GM23338 (cell line): ENCODE results near the gene JAM3. TPM values are rescaled to one million over a fixed set of nuclear protein-coding genes. Genes with fewer than 3 reads are reported as not detected.
A peak's percentile ranks its signal among the peaks of the same experiment; 100 is the strongest.

ENCODE experiments used
- ATAC-seq: fragments of 200-7000 bp; cut with Tn5 transposase; 3 replicates; pipeline ENCODE4 v1.9.1; 2020
- DNase-seq: peaks from one replicate; pipeline ENCODE4 v3.0.0-alpha.2; 2015; ENCODE audit warnings: low spot score
- H2AFZ ChIP-seq: fragments of 200-600 bp; sonication (generic); 2 replicates; pipeline ENCODE4 v1.8.0; 2016; ENCODE audit warnings: antibody characterized with exemption, mild to moderate bottlenecking, moderate library complexity
- H3F3A ChIP-seq: fragments of 200-600 bp; sonication (generic); replicated peaks from 2 replicates; pipeline ENCODE4 v1.8.0; 2017; ENCODE audit warnings: antibody characterized with exemption, mixed run types, low read depth
- H3K27ac ChIP-seq: fragments of 200-600 bp; sonication (generic); 2 replicates; pipeline ENCODE4 v1.6.1; 2016; ENCODE audit warnings: low read depth
- H3K27me3 ChIP-seq: fragments of 200-600 bp; sonication (generic); 2 replicates; pipeline ENCODE4 v1.8.0; 2016; ENCODE audit warnings: mild to moderate bottlenecking, mixed run types, moderate library complexity; ENCODE audit not compliant: insufficient read depth
- H3K36me3 ChIP-seq: fragments of 200-600 bp; sonication (generic); 2 replicates; pipeline ENCODE4 v1.8.0; 2016; ENCODE audit warnings: mild to moderate bottlenecking; ENCODE audit not compliant: insufficient read depth
- H3K4me1 ChIP-seq: fragments of 200-600 bp; sonication (generic); 2 replicates; pipeline ENCODE4 v1.8.0; 2016; ENCODE audit warnings: mild to moderate bottlenecking, moderate library complexity; ENCODE audit not compliant: insufficient read depth
- H3K4me2 ChIP-seq: fragments of 200-600 bp; sonication (generic); 2 replicates; pipeline ENCODE4 v1.7.1; 2017; ENCODE audit warnings: mixed run types
- H3K4me3 ChIP-seq: fragments of 200-600 bp; sonication (generic); 2 replicates; pipeline ENCODE4 v1.6.1; 2016; ENCODE audit warnings: mixed run types
- H3K79me2 ChIP-seq: fragments of 200-600 bp; sonication (generic); replicated peaks from 2 replicates; pipeline ENCODE4 v1.8.0; 2017; ENCODE audit warnings: mild to moderate bottlenecking; ENCODE audit not compliant: insufficient read depth
- H3K9me2 ChIP-seq: fragments of 200-600 bp; sonication (generic); 2 replicates; pipeline ENCODE4 v1.8.0; 2017; ENCODE audit not compliant: insufficient read depth
- H4K20me1 ChIP-seq: fragments of 200-600 bp; sonication (generic); replicated peaks from 2 replicates; pipeline ENCODE4 v1.8.0; 2017; ENCODE audit warnings: mild to moderate bottlenecking; ENCODE audit not compliant: insufficient read depth
- H3K27ac Mint-ChIP-seq: 2 replicates; pipeline ENCODE4 v1.8.0; 2020; ENCODE audit warnings: inconsistent platforms, mild to moderate bottlenecking, moderate library complexity, mixed read lengths
- H3K27me3 Mint-ChIP-seq: 3 replicates; pipeline ENCODE4 v1.8.0; 2022; ENCODE audit warnings: low read depth, mild to moderate bottlenecking, moderate library complexity, mixed read lengths, inconsistent platforms; ENCODE audit not compliant: insufficient read depth, poor library complexity
- H3K36me3 Mint-ChIP-seq: 3 replicates; pipeline ENCODE4 v1.8.0; 2021; ENCODE audit warnings: low read depth, mild to moderate bottlenecking, inconsistent platforms, moderate library complexity, mixed read lengths
- H3K4me1 Mint-ChIP-seq: 3 replicates; pipeline ENCODE4 v1.8.0; 2020; ENCODE audit warnings: mild to moderate bottlenecking, inconsistent platforms, mixed read lengths
- H3K4me3 Mint-ChIP-seq: 3 replicates; pipeline ENCODE4 v1.8.0; 2021; ENCODE audit warnings: moderate library complexity, mild to moderate bottlenecking, inconsistent platforms, mixed read lengths
- H3K9me3 Mint-ChIP-seq: 3 replicates; pipeline ENCODE4 v1.8.0; 2020; ENCODE audit warnings: moderate library complexity, mild to moderate bottlenecking, inconsistent platforms, mixed read lengths
- CREB1 ChIP-seq: fragments of 250-450 bp; sonication (Bioruptor Pico); IDR thresholded peaks from 2 replicates; pipeline ENCODE4 v1.5.0; 2020; ENCODE audit warnings: low read depth, mild to moderate bottlenecking, moderate library complexity
- CTCF ChIP-seq, 2 experiments: fragments of 200-600 bp in 1 of 2; sonication (generic) in 1 of 2; conservative IDR thresholded peaks; 2 replicates each; pipeline versions ENCODE4 v1.5.1 to v1.6.1; 2016 to 2017; ENCODE audit warnings: antibody characterized with exemption in 2 of 2, low read depth in 2 of 2, mild to moderate bottlenecking in 2 of 2, moderate library complexity in 1 of 2
- EZH2phosphoT487 ChIP-seq: fragments of 200-600 bp; sonication (generic); IDR thresholded peaks from one replicate; pipeline ENCODE4 v1.8.1; 2018; ENCODE audit warnings: antibody characterized with exemption; ENCODE audit not compliant: unreplicated experiment
- JUNB ChIP-seq: IDR thresholded peaks from one replicate; pipeline ENCODE4 v1.6.1; 2016; ENCODE audit warnings: antibody characterized with exemption; ENCODE audit not compliant: unreplicated experiment
- NANOG ChIP-seq: IDR thresholded peaks from 2 replicates; pipeline ENCODE4 v1.6.1; 2016; ENCODE audit warnings: antibody characterized with exemption, borderline replicate concordance
- REST ChIP-seq: IDR thresholded peaks from one replicate; pipeline ENCODE4 v1.6.1; 2018; ENCODE audit warnings: antibody characterized with exemption; ENCODE audit not compliant: unreplicated experiment
- STAT1 ChIP-seq: IDR thresholded peaks from one replicate; pipeline ENCODE4 v1.6.1; 2016; ENCODE audit warnings: antibody characterized with exemption; ENCODE audit not compliant: unreplicated experiment
- ZNF114 ChIP-seq: fragments of 250-450 bp; sonication (Bioruptor Pico); IDR thresholded peaks from 2 replicates; pipeline ENCODE4 v1.5.0; 2020; ENCODE audit warnings: mild to moderate bottlenecking, moderate library complexity
- ZNF331 ChIP-seq: fragments of 250-450 bp; sonication (Bioruptor Pico); IDR thresholded peaks from 2 replicates; pipeline ENCODE4 v1.5.0; 2020; ENCODE audit warnings: low read depth, mild to moderate bottlenecking, moderate library complexity
- polyA plus RNA-seq: library from polyadenylated mRNA; unstranded; fragments of >200 nt; fragmentation: Nextera tagmentation; extraction: Ambion mirVana; gene quantifications from 2 replicates; pipeline ENCODE4 v1.2.1, GENCODE V29; 2016
- total RNA-seq: library from RNA; depleted of rRNA; stranded (reverse); fragments of >200 nt; shearing (Covaris generic); gene quantifications from 2 replicates; pipeline ENCODE4 v1.2.3, GENCODE V29; 2014
- TF ChIP-seq, protein P1 (sequence below): IDR thresholded peaks from 2 replicates; pipeline ENCODE4 v1.6.1; 2016; ENCODE audit warnings: antibody characterized with exemption

JAM3 gene
- total and polyA plus RNA-seq, 2 experiments from 2014 or later = 14.1 to 41.5 TPM

DNA sequence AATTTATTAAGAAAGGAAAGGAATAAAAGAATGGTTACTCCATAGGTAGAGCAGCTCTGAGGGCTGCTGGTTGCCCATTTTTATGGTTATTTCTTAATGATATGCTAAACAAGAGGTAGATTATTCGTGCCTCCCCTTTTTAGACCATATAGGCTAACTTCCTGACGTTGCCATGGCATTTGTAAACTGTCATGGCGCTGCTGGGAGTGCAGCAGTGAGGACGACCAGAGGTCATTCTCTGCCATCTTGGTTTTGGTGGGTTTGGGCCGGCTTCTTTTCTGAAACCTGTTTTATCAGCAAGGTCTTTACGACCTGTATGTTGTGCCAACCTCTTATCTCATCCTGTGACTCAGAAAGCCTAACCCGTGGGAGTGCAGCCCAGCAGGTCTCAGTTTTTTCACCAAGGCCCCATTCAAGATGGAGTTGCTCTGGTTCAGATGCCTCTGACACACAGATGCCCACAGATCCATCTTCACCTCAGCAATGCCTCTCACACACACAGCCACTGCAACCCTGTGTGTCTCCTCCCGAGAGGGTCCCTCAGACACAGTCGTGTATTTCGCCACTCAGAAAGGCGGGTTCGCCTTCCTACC is 16.4 kb upstream of the JAM3 start:
- peaks cover 14% of the 10 kb centered on the region for H3K27me3 Mint-ChIP-seq
- H3K36me3 ChIP-seq = no peaks in the 10 kb centered on the region
- peaks cover 5% of the 10 kb centered on the region; the same call in 1 of the 2 replicates for H3F3A ChIP-seq
- no peaks in the 10 kb centered on the region for H3K27me3 ChIP-seq
- no peaks in the 10 kb centered on the region for H3K9me2 ChIP-seq
- TF ChIP-seq CTCF (conservative IDR thresholded peaks at IDR 0.05; ENCODE audit: low read depth in 2 of 2) (no peak), ZNF114 (CRISPR knock-in tag) (0 out of 2 replicates have a peak, but pooled peaks have one; percentile 12), NANOG (no peak), ZNF331 (CRISPR knock-in tag) (no peak), REST (no peak)
- H3K79me2 ChIP-seq = no peaks in the 10 kb centered on the region
- H3K9me3 Mint-ChIP-seq = no peaks in the 10 kb centered on the region; the same call in 2 of the 3 replicates
- no peak overlapping the region for H3K4me3 Mint-ChIP-seq
- no peak for DNase-seq
- H4K20me1 ChIP-seq = no peaks in the 10 kb centered on the region
- no peak overlapping the region for H3K27ac Mint-ChIP-seq
- no peaks in the 10 kb centered on the region for H3K36me3 Mint-ChIP-seq
- H2AFZ ChIP-seq = peak overlapping the region; percentile 90; the same call in 1 of the 2 replicates
- H3K4me2 ChIP-seq = no peak overlapping the region
- H3K4me1 ChIP-seq = peaks cover 12% of the 10 kb centered on the region; the same call in 1 of the 2 replicates
- no peak overlapping the region for H3K4me3 ChIP-seq
- ATAC-seq = no peak
- peaks cover 26% of the 10 kb centered on the region for H3K4me1 Mint-ChIP-seq
- no peak overlapping the region for H3K27ac ChIP-seq

GRCh38 chr11:134052988-134053945 is 15.6 kb upstream of the JAM3 start:
- no peaks in the 10 kb centered on the region for H3K36me3 ChIP-seq
- peak; percentile 23 for ATAC-seq
- Mint-ChIP-seq H3K27me3 (peaks cover 14% of the 10 kb centered on the region), H3K4me1 (peaks cover 19% of the 10 kb centered on the region), H3K36me3 (no peaks in the 10 kb centered on the region), H3K27ac (no peak overlapping the region), H3K4me3 (no peak overlapping the region), H3K9me3 (no peaks in the 10 kb centered on the region; the same call in 2 of the 3 replicates)
- H3K79me2 ChIP-seq = no peaks in the 10 kb centered on the region
- TF ChIP-seq REST = no peak
- no peak for TF ChIP-seq NANOG
- no peak for TF ChIP-seq CREB1 (CRISPR knock-in tag)
- TF ChIP-seq, protein P1, sequence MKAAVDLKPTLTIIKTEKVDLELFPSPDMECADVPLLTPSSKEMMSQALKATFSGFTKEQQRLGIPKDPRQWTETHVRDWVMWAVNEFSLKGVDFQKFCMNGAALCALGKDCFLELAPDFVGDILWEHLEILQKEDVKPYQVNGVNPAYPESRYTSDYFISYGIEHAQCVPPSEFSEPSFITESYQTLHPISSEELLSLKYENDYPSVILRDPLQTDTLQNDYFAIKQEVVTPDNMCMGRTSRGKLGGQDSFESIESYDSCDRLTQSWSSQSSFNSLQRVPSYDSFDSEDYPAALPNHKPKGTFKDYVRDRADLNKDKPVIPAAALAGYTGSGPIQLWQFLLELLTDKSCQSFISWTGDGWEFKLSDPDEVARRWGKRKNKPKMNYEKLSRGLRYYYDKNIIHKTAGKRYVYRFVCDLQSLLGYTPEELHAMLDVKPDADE = no peak
- no peak for TF ChIP-seq STAT1
- TF ChIP-seq EZH2phosphoT487 = no peak
- TF ChIP-seq JUNB = no peak
- no peak for TF ChIP-seq ZNF114 (CRISPR knock-in tag)
- TF ChIP-seq ZNF331 (CRISPR knock-in tag) = no peak
- H3K4me3 ChIP-seq = no peak overlapping the region
- no peaks in the 10 kb centered on the region for H3K27me3 ChIP-seq
- H3K27ac ChIP-seq = no peak overlapping the region
- H3K4me1 ChIP-seq = peaks cover 12% of the 10 kb centered on the region; the same call in 1 of the 2 replicates
- H3F3A ChIP-seq = peaks cover 5% of the 10 kb centered on the region; the same call in 1 of the 2 replicates
- H4K20me1 ChIP-seq = no peaks in the 10 kb centered on the region
- no peaks in the 10 kb centered on the region for H3K9me2 ChIP-seq
- no peak overlapping the region for H3K4me2 ChIP-seq
- no peak for DNase-seq
- peak overlapping the region; percentile 91 for H2AFZ ChIP-seq
